ENCODE results near the gene DGKZ. TPM values are rescaled to one million over a fixed set of nuclear protein-coding genes. Genes with fewer than 3 reads are reported as not detected.

The DGKZ gene
- total and polyA plus RNA-seq, 2 of the 13 experiments (the other 11 are each of a cell fraction or from before 2014, with no cell fraction given), result 15.8 to 20.7 TPM

- TF ChIP-seq GATAD1 (CRISPR knock-in tag; IDR thresholded peaks at IDR 0.05) (no peak), ZNF263 (CRISPR knock-in tag; IDR thresholded peaks at IDR 0.05) (no peak), ZNF207 (IDR thresholded peaks at IDR 0.05; ENCODE audit: borderline replicate concordance) (no peak), NR0B2 (CRISPR knock-in tag; IDR thresholded peaks at IDR 0.05) (no peak)
These were observed 14.5 kb upstream of the DGKZ start (continued) for GRCh38 chr11:46332568-46333393.

GRCh38 chr11:46333394-46333947, 13.8 kb upstream of the DGKZ start:
- Histone ChIP-seq H3K4me3 (replicated peaks in 1 of 3; ENCODE audit: insufficient read depth in 1 of 3, low read depth in 2 of 3, low read length in 3 of 3) (peak overlapping the region in 2 of 3 experiments; percentile 39 to 65; a peak in 4 of 6 replicates), H3K4me2 (ENCODE audit: low read depth, low read length) (peak overlapping the region; percentile 66), H3K79me2 (ENCODE audit: insufficient read depth, low read length) (no peaks in the 10 kb centered on the region), H3K36me3 (replicated peaks in 1 of 2; ENCODE audit: control insufficient read depth in 1 of 2, insufficient read depth in 2 of 2, low read length in 2 of 2) (no peaks in the 10 kb centered on the region), H2AFZ (ENCODE audit: low read length) (no peak overlapping the region), H4K20me1 (ENCODE audit: insufficient read depth, low read length) (peaks cover 7% of the 10 kb centered on the region; the same call in 1 of the 2 replicates), H3K9me3 (ENCODE audit: low read length) (no peaks in the 10 kb centered on the region), H3K9ac (ENCODE audit: insufficient read depth, low read depth, low read length) (no peak overlapping the region), H3K27me3 (ENCODE audit: control insufficient read depth in 1 of 2, insufficient read depth in 2 of 2, low read length in 2 of 2) (peaks cover 22 to 86% of the 10 kb centered on the region in 2 experiments), H3K4me1 (ENCODE audit: insufficient read depth, low read length) (0 out of 2 replicates have a peak, but pooled peaks cover 4% of the 10 kb centered on the region), H3K27ac (ENCODE audit: extremely low read length, insufficient read depth, low read length) (no peak overlapping the region)
- POLR2A ChIA-PET, result no interaction called here
- CTCF ChIA-PET (ENCODE audit: low intra/inter-chr PET ratio, low total read pairs), result no interaction called here
- BruUV-seq (replicated peaks), result no TSS peak
- intact Hi-C loops (cut with micrococcal nuclease; ENCODE audit: unreplicated experiment), result no loop called here
- TF ChIP-seq MLXIP (CRISPR knock-in tag; IDR thresholded peaks at IDR 0.05; ENCODE audit: borderline replicate concordance) (no peak), IRX3 (CRISPR knock-in tag; IDR thresholded peaks at IDR 0.05; ENCODE audit: borderline replicate concordance, low read depth) (0 out of 2 replicates have a peak, but pooled peaks have one; percentile 40), EZH2 (conservative IDR thresholded peaks at IDR 0.05; ENCODE audit: low read depth, low read length) (0 out of 2 replicates have a peak, but pooled peaks have one; percentile 41), MTF2 (CRISPR knock-in tag; IDR thresholded peaks at IDR 0.05; ENCODE audit: borderline replicate concordance) (0 out of 2 replicates have a peak, but pooled peaks have one; percentile 3), CHD4 (IDR thresholded peaks at IDR 0.05; ENCODE audit: borderline replicate concordance, low read length) (no peak)
- FAIRE-seq (no peak), ATAC-seq (peak; percentile 13), DNase-seq (ENCODE audit: low spot score) (no peak)
- in situ Hi-C loops (cut with HindIII; ENCODE audit: extremely low pct_ligation_motif_present, low pct_unique_long_range_greater_than_20kb), result no loop called here
- WGBS (ENCODE audit: low lambda C conversion rate), result 30% methylated on average over 4 of the region's 25 CpGs

Data from HepG2 (cell line).